VCaP (cell line): ENCODE measurements around the gene TWIST2.

Experiments used
- H3K27ac ChIP-seq: fragments of 450-650 bp; 2 replicates; pipeline ENCODE4 v1.5.1; 2017
- TF ChIP-seq, protein P1 (sequence below): fragments of 450-650 bp; conservative IDR thresholded peaks from 2 replicates; pipeline ENCODE4 v1.5.1; 2017; ENCODE audit warnings: mild to moderate bottlenecking, moderate library complexity

Gene TWIST2

DNA sequence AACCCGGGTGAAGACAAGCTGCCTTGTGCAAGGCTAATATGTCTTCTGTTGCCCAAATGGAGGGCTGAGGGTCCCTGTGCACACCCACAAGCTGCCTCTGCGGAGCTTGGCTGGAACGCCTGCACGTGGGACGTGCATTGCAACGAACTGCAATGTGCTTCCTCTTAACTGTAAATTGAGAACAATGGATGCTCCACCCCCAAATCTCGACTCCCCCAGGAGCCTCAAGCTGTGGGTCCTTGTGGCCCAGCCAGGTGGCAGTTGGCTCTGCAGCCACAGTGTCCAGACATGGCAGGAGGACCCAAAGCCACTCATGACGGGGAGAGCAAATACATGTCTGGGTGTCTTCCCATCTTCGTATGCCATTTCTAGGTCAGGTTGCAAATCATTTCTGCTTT, 90.1 kb downstream of the TWIST2 start:
- TF ChIP-seq, protein P1, sequence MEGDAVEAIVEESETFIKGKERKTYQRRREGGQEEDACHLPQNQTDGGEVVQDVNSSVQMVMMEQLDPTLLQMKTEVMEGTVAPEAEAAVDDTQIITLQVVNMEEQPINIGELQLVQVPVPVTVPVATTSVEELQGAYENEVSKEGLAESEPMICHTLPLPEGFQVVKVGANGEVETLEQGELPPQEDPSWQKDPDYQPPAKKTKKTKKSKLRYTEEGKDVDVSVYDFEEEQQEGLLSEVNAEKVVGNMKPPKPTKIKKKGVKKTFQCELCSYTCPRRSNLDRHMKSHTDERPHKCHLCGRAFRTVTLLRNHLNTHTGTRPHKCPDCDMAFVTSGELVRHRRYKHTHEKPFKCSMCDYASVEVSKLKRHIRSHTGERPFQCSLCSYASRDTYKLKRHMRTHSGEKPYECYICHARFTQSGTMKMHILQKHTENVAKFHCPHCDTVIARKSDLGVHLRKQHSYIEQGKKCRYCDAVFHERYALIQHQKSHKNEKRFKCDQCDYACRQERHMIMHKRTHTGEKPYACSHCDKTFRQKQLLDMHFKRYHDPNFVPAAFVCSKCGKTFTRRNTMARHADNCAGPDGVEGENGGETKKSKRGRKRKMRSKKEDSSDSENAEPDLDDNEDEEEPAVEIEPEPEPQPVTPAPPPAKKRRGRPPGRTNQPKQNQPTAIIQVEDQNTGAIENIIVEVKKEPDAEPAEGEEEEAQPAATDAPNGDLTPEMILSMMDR, result no peak
- no peak overlapping the region for H3K27ac ChIP-seq

DNA sequence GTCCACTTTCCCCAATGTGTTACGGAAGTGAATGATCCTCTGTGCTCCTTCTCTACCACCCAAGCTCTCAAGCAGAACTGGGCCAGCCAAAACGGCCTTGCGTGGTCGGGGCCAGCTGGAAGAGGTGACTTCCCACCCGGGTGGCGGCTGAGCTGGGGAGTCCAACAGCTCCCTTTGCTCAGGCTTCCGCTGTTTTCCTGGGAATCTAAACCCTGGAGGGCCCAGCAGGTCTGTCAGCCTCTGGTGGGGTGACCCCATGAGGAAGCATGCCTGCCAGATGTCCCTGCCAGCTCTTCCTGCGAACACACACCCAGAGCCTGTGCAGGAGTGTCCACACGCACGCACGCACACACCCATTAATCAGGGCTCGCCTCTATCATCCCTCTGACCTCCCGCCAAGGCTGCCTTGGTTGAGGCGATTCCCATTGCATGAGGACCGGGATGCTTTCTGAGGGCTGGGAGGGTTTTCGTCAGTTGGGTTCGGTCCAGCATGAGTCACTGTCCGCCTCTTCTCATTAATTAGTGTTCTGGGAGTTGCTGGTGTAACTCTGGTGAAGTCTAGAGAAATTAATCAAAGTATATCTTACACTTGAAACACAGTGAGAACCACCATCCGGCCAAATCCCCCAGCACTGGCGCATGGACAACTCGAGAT, 90.6 kb downstream of the TWIST2 start:
- TF ChIP-seq, protein P1, result no peak
- no peak overlapping the region for H3K27ac ChIP-seq

DNA sequence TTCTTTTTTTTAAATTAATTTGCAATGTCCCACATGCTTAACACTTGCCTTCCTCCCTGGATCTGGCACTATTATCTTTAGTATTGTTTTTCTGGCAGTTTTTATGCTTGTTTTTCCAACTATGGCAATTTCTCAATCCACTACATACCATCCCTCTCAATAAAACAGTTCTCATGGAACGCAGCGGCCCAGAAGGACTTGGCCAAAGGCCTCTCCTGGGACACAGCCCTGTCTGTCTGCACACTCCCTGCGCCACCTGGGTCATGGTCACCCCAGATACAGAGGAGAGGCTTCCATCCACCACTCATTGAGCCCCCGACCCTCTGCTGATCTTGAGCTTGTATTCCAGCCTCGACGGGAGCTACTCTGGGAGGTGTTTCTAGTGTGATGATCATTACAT, 91.2 kb downstream of the TWIST2 start:
- TF ChIP-seq, protein P1, result no peak
- H3K27ac ChIP-seq, result no peak overlapping the region

DNA sequence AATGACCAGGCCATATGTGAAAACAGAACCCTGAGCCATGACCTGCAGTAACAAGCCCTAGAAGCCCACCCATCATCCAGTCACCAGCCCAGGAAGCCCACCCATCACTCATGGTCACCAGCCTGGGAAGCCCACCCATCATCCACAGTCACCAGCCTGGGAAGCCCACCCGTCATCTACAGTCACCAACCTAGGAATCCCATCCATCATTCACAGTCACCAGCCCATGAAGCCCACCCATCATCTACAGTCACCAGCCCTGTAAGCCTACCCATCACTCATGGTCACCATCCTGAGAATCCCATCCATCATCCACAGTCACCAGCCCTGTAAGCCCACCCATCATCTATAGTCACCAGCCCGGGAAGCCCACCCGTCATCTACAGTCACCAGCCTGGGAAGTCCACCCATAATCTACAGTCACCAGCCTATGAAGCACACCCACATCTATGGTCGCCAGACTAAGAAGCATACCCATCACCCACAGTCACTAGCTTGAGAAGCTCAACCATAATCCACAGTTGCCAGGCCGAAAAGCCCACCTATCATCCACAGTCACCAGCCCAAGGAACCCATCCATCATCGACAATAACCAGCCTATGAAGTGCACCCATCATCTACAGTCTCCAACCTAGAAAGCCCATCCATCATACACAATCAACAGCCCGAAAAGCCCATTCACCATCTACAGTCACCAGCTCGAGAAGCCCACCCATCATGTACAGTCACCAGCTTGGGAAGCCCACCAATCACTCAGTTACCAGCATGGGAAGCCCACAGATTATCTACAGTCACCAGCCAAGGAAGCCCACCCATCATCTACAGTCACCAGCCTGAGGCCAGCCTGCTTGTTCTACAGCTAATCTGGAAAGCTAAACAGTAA, 91.9 kb downstream of the TWIST2 start:
- no peak overlapping the region for H3K27ac ChIP-seq
- TF ChIP-seq, protein P1, result no peak

DNA sequence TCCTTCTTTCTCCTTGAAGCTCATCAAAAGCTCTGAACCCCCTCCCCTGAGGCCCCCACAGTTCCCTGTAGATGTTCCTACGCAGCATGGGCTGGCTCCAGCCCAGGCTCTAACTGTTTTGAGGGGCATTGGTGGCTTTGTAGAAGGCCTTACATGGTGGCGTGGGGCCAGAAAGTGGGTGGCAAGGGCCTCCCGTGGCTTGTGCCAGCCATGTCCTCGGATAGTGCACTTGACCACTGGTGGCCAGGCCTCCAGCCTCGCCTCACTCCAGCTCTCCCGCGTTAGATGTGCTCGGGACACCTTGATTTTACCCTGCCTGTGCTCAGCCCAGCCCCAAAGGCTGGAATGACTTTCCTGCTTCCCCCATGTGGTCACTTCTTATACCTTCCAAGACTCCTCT, 92.9 kb downstream of the TWIST2 start:
- TF ChIP-seq, protein P1, result no peak

DNA sequence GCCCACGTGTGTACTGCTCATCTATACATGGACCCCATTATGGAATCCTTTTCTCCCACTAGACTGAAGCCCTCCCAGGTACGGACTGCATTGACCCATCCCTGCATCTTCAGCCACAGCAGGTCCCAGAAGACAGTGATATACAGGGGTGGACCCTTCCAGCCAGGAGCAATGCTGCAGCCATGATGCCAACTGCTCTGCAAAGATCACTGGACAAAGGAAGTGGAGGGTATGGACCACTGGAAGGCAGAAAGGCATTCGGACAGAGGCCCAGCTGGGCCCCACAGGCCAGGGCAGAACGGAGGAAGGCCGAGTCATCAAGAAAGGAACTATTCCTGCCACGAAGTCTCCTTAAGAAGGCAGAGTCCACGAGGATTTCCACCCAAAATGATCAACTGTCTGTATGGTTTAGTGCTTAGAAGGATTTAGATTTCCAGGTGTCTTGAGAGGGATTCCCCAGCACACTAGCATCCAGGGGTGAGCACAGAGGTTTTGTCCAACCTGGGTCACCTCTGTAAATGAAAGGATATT, 93.4 kb downstream of the TWIST2 start:
- H3K27ac ChIP-seq, result no peak overlapping the region
- TF ChIP-seq, protein P1, result no peak

More for the DNA sequence above, 92.9 kb downstream of the TWIST2 start:
- H3K27ac ChIP-seq, result no peak overlapping the region

DNA sequence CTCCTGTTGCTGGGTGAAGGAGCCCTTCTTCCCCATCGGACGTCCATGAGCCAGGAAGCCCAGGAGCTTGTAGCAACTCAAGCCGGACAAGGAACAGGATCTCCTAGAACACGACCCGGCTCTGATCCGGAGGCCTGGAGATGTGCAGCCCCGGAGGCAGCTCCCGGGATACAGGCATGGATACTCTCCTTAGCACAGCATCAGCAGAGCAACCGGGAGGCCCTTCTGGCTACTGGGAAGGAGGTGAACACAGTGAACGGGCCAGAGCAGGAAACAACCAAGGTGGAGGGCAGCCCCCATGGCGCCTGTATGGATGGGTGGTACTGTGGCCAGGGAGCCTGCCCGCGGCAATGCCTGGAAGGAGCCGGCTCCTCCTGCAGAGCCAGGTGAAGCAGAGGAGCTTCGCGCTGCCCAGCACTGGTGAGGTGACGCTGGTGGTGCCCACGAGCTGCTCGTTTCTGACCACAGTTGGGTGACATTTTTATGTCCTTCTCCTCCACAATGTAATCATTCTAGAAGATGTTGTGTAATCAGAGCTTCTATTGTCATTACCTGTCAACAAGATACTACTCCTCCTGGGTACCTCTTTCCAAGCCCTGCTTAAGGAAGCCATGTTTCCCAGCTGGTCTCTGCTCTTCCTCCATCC, 94.3 kb downstream of the TWIST2 start:
- TF ChIP-seq, protein P1, result no peak
- H3K27ac ChIP-seq, result no peak overlapping the region
